HG03045 (cell line): ENCODE measurements around the gene GPATCH4.

Experiments used
- ATAC-seq: cut with Tn5 transposase; IDR thresholded peaks from one replicate; pipeline ENCODE4 v1.9.1; 2021; ENCODE audit warnings: mild to moderate bottlenecking, moderate library complexity; ENCODE audit not compliant: unreplicated experiment

Gene GPATCH4

GRCh38 chr1:156551066-156551643 lies 50.1 kb downstream of the GPATCH4 start:
- ATAC-seq, result no peak

DNA sequence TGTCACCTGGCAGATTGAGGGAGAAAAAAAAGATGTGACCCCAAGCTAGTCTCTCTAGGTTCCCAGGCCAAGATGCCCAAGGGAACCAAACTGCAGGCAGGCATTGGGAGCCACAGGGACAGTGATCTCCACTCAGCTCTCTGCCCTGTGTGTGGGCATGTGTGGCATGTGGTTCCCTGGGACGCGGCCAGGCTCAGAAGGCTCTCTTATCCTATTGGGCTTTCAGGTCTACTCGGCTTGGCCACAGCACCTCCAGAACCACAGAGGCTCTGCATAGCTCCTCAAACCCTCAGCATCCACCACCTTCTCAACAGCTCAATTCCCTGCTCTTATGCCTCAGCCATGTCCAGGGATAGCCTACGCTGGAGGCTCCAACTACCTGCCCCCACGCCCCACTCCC lies 50.9 kb downstream of the GPATCH4 start:
- ATAC-seq, result no peak

GRCh38 chr1:156549831-156550230 lies 51.4 kb downstream of the GPATCH4 start:
- ATAC-seq, result no peak

DNA sequence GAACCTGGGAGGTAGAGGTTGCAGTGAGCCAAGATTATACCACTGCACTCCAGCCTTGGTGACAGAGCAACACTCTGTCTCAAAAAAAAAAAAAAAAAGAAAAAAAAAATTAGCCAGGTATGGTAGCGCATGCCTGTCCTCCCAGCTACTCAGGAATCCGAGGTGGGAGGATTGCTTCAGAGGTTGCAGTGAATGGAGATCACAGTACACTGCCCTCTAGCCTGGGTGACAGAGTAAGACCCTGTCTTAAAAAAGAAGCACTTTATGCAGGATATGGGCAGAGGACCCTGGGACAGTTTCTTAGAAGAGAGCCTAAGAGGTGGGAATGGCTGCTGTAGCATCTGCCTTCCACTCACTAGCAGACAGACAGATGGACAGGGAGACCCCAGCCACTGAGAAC lies 51.9 kb downstream of the GPATCH4 start:
- no peak for ATAC-seq

DNA sequence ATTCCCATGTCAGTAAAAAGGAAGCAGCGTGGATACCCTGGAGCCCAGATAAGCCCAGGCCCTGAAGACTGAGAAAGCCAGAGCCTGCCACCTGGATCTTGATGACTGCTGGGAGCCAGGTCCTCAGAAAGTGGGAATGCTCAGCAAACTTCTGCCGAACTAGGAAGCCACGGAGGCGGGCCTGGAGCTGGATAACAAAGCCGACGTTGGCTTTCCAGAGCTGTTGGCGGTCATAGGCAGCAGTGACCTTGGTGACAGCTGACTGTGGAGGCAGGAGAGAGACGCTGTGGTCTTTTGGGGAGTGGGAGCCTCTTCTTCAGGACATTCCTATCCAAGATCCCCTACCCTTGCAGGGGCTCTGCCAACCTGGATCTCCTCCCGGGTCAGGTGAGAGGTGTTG lies 53.3 kb downstream of the GPATCH4 start:
- no peak for ATAC-seq

DNA sequence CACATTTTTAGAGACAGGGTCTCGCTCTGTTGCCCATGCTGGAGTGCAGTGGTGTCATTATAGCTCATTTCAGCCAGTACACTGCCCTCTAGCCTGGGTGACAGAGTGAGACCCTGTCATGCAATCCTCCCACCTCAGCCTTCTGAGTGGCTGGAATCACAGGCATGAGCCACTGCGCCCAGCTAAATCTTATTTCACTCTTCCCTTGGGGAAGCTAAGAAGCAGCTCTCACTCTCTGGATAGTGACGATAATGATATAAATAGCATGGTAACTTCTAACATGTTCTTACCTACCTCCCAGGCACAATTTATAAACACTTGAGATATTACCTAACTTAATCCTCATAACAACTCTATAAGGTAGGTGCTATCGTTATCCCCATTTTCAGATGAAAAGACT lies 53.8 kb downstream of the GPATCH4 start:
- ATAC-seq, result no peak

- no peak for ATAC-seq
These were observed 55.0 kb downstream of the GPATCH4 start for GRCh38 chr1:156546267-156546666.

DNA sequence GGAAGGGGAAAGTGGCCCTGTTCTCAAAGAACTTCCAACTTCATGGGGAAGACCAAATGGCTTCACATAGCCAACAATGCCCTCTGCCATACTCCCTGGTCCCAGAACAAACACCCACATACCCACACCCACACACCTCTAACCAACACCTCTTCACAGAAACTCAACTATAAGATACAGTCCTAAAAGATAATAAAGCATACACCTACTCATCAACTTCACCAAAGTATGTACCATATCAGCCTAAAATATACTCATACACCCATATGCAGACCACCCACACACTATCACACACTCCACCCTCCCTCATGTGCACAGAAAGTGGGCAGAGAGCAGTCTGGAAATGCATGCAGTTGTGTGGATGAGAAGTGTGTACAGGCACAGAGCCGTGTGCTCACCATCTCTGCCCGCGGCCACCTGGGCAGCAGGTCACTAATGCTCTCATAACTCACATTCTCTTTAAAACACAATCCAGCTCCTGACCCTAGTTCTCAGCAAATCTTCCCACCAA lies 56.6 kb downstream of the GPATCH4 start:
- no peak for ATAC-seq
